GM23338 (cell line): ENCODE results near the gene TOM1L1.

ENCODE experiments used
- CREB1 ChIP-seq: fragments of 250-450 bp; sonication (Bioruptor Pico); IDR thresholded peaks from 2 replicates; pipeline ENCODE4 v1.5.0; 2020; ENCODE audit warnings: low read depth, mild to moderate bottlenecking, moderate library complexity
- EZH2 ChIP-seq: fragments of 200-600 bp; sonication (generic); IDR thresholded peaks from one replicate; pipeline ENCODE4 v1.8.0; 2017; ENCODE audit warnings: antibody characterized with exemption, mild to moderate bottlenecking, low read depth; ENCODE audit not compliant: unreplicated experiment
- EZH2phosphoT487 ChIP-seq: fragments of 200-600 bp; sonication (generic); IDR thresholded peaks from one replicate; pipeline ENCODE4 v1.8.1; 2018; ENCODE audit warnings: antibody characterized with exemption; ENCODE audit not compliant: unreplicated experiment
- POLR2AphosphoS5 ChIP-seq: IDR thresholded peaks from 2 replicates; pipeline ENCODE4 v1.6.1; 2016; ENCODE audit warnings: antibody characterized with exemption, low read depth
- ZNF114 ChIP-seq: fragments of 250-450 bp; sonication (Bioruptor Pico); IDR thresholded peaks from 2 replicates; pipeline ENCODE4 v1.5.0; 2020; ENCODE audit warnings: mild to moderate bottlenecking, moderate library complexity
- ZNF331 ChIP-seq: fragments of 250-450 bp; sonication (Bioruptor Pico); IDR thresholded peaks from 2 replicates; pipeline ENCODE4 v1.5.0; 2020; ENCODE audit warnings: low read depth, mild to moderate bottlenecking, moderate library complexity
- TF ChIP-seq, protein P1 (sequence below), 2 experiments: fragments of 200-600 bp in 1 of 2; sonication (generic) in 1 of 2; conservative IDR thresholded peaks; 2 replicates each; pipeline versions ENCODE4 v1.5.1 to v1.6.1; 2016 to 2017; ENCODE audit warnings: antibody characterized with exemption in 2 of 2, low read depth in 2 of 2, mild to moderate bottlenecking in 2 of 2, moderate library complexity in 1 of 2

DNA sequence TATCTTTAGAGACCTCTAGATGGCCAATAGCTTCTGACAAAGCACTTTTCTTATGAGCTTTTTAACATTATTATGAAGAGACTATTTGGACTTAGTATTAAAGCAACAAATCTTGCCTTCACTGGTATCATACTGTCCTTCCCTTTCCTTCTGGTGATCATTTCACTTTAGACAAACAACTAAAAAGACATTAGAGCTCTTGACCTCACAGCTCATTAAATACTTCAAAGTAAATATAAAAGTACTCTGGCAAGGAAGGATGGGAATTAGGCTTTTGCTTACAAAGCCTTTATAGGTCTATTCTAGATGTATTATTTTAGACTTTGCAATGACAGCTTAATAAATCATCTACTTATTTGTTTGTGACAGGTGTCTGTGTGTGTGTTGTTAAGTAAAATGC is 79.0 kb downstream of the TOM1L1 start:
- no peak for TF ChIP-seq POLR2AphosphoS5
- TF ChIP-seq, protein P1, sequence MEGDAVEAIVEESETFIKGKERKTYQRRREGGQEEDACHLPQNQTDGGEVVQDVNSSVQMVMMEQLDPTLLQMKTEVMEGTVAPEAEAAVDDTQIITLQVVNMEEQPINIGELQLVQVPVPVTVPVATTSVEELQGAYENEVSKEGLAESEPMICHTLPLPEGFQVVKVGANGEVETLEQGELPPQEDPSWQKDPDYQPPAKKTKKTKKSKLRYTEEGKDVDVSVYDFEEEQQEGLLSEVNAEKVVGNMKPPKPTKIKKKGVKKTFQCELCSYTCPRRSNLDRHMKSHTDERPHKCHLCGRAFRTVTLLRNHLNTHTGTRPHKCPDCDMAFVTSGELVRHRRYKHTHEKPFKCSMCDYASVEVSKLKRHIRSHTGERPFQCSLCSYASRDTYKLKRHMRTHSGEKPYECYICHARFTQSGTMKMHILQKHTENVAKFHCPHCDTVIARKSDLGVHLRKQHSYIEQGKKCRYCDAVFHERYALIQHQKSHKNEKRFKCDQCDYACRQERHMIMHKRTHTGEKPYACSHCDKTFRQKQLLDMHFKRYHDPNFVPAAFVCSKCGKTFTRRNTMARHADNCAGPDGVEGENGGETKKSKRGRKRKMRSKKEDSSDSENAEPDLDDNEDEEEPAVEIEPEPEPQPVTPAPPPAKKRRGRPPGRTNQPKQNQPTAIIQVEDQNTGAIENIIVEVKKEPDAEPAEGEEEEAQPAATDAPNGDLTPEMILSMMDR (conservative IDR thresholded peaks at IDR 0.05; ENCODE audit: low read depth in 2 of 2): no peak
- no peak for TF ChIP-seq EZH2phosphoT487
- no peak for TF ChIP-seq CREB1 (CRISPR knock-in tag)
- no peak for TF ChIP-seq EZH2
- TF ChIP-seq ZNF331 (CRISPR knock-in tag): no peak
- no peak for TF ChIP-seq ZNF114 (CRISPR knock-in tag)
